ENCODE results near the gene AP3M1. TPM values are rescaled to one million over a fixed set of nuclear protein-coding genes. Genes with fewer than 3 reads are reported as not detected.

AP3M1 gene
- total RNA-seq, 4 donors from 2014 or later, result 26.5 to 36.4 (median 31.4) TPM

DNA sequence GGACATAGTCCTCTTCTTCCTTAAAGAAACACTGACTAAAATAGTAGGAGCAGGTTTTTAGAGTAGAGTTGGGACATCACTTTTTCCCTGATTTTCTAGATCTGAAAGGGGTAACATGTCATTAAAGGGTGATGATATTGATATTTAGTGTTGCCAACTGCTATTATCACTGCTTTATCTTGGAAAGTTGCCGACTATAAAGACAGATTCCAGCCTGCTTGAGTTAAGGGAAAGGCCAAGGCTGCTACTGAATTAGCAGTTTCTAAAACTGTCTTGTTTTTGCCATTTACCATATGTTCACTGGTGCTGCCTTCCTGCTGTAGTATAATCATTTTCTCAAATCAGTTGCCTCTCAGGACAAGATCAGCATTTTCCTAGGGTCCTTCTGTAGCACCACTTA is 29.7 kb downstream of the AP3M1 start:
- no peak for DNase-seq (ENCODE audit: extremely low spot score)
- intact Hi-C loops (cut with DNase I), result no loop called here
- no peaks in the 10 kb centered on the region for H3K9me3 ChIP-seq
- whole genome bisulfite sequencing, result 37% methylated on average over 1 of the region's 1 CpG
- TF ChIP-seq POLR2AphosphoS5 (IDR thresholded peaks at IDR 0.05) (no peak), CTCF (IDR thresholded peaks at IDR 0.05) (no peak)
- H3K4me3 ChIP-seq, result no peak overlapping the region
- H3K36me3 ChIP-seq, result peaks cover 12 to 99% (median 81%) of the 10 kb centered on the region in 4 donors
- H3K27me3 ChIP-seq, result no peaks in the 10 kb centered on the region
- peaks cover 0 to 49% (median 39%) of the 10 kb centered on the region in 4 donors for H3K4me1 ChIP-seq
- H3K27ac ChIP-seq (replicated peaks in 1 of 4), result peak overlapping the region in 2 of 4 donors; percentile 12 to 39

GRCh38 chr10:74118804-74119203 is 31.8 kb downstream of the AP3M1 start:
- H3K27me3 ChIP-seq, result no peaks in the 10 kb centered on the region
- H3K9me3 ChIP-seq, result no peaks in the 10 kb centered on the region
- no peak for DNase-seq (ENCODE audit: extremely low spot score)
- TF ChIP-seq EP300 (IDR thresholded peaks at IDR 0.05) (no peak), POLR2A (IDR thresholded peaks at IDR 0.05; ENCODE audit: low read depth) (no peak), POLR2AphosphoS5 (IDR thresholded peaks at IDR 0.05) (no peak), CTCF (IDR thresholded peaks at IDR 0.05) (no peak)
- H3K4me3 ChIP-seq, result no peak overlapping the region
- WGBS, result 72% methylated on average over 3 of the region's 3 CpGs
- peaks cover 23 to 99% (median 88%) of the 10 kb centered on the region in 4 donors for H3K36me3 ChIP-seq
- H3K4me1 ChIP-seq, result peaks cover 0 to 56% (median 44%) of the 10 kb centered on the region in 4 donors
- intact Hi-C loops (cut with DNase I), result no loop called here
- peak overlapping the region; percentile 10 to 45 (median 22) for H3K27ac ChIP-seq (replicated peaks in 1 of 4)

GRCh38 chr10:74117738-74118137 is 32.9 kb downstream of the AP3M1 start:
- 87% methylated on average over 4 of the region's 4 CpGs for WGBS
- Histone ChIP-seq H3K27me3 (no peaks in the 10 kb centered on the region), H3K9me3 (no peaks in the 10 kb centered on the region), H3K4me3 (no peak overlapping the region), H3K4me1 (peaks cover 3 to 56% (median 44%) of the 10 kb centered on the region in 4 donors), H3K36me3 (peaks cover 33 to 99% (median 86%) of the 10 kb centered on the region in 4 donors), H3K27ac (replicated peaks in 1 of 4) (peak overlapping the region in 3 of 4 donors; percentile 20 to 45 (median 23))
- no peak for TF ChIP-seq POLR2A (IDR thresholded peaks at IDR 0.05; ENCODE audit: low read depth)
- TF ChIP-seq POLR2AphosphoS5 (IDR thresholded peaks at IDR 0.05), result peak in 1 of 2 donors; percentile 6
- no peak for TF ChIP-seq EP300 (IDR thresholded peaks at IDR 0.05)
- DNase-seq (ENCODE audit: extremely low spot score), result no peak
- intact Hi-C loops (cut with DNase I), result no loop called here

DNA sequence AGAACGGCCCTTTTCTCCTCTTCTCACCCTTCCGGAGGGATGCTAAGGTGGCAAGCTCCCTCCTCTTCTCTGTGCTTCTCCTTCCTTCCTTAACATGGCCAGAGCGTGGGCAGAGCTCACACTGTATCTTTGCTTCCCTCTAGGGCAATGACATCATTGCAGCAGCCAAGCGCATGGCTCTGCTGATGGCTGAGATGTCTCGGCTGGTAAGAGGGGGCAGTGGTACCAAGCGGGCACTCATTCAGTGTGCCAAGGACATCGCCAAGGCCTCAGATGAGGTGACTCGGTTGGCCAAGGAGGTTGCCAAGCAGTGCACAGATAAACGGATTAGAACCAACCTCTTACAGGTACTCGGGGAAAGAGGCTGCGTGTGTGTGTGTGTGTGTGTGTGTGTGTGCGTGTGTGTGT is 36.6 kb downstream of the AP3M1 start:
- peak overlapping the region; percentile 16 to 57 (median 48) for H3K27ac ChIP-seq (replicated peaks in 1 of 4)
- no peak overlapping the region for H3K4me3 ChIP-seq
- 75% methylated on average over 12 of the region's 12 CpGs for WGBS
- H3K36me3 ChIP-seq, result peaks cover 60 to 100% (median 91%) of the 10 kb centered on the region in 4 donors
- no peaks in the 10 kb centered on the region for H3K27me3 ChIP-seq
- DNase-seq (ENCODE audit: extremely low spot score), result no peak
- intact Hi-C loops (cut with DNase I), result no loop called here
- TF ChIP-seq POLR2A (IDR thresholded peaks at IDR 0.05; ENCODE audit: low read depth), result no peak
- no peak for TF ChIP-seq POLR2AphosphoS5 (IDR thresholded peaks at IDR 0.05)
- TF ChIP-seq EP300 (IDR thresholded peaks at IDR 0.05), result no peak
- H3K4me1 ChIP-seq, result peaks cover 3 to 59% (median 40%) of the 10 kb centered on the region in 4 donors
- H3K9me3 ChIP-seq, result no peaks in the 10 kb centered on the region

DNA sequence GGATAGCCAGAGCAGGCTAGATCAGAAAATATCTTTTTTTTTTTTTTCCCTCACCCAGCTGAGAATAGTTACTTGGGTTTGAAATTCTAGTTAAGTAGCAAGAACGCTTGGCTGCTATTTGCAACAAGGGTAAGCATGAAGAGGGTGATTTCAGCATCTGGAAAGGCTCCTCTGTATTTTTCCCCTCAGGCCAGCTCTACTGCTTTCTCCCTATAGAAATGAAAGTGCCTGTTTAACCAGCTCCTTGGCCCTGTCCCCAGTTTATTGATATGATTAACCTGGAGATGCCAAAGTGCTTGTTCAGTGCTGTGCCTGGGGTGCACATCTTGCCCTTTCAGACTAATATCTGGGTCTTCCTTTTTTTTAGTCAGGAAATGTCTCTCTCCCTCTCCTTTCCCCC is 37.1 kb downstream of the AP3M1 start:
- 42% methylated on average over 1 of the region's 1 CpG for WGBS
- DNase-seq (ENCODE audit: extremely low spot score), result no peak
- H3K27ac ChIP-seq (replicated peaks in 1 of 4), result peak overlapping the region; percentile 16 to 57 (median 48)
- peaks cover 3 to 54% (median 37%) of the 10 kb centered on the region in 4 donors for H3K4me1 ChIP-seq
- TF ChIP-seq POLR2A (IDR thresholded peaks at IDR 0.05; ENCODE audit: low read depth) (no peak), CTCF (IDR thresholded peaks at IDR 0.05) (no peak), EP300 (IDR thresholded peaks at IDR 0.05) (no peak), POLR2AphosphoS5 (IDR thresholded peaks at IDR 0.05) (no peak)
- H3K9me3 ChIP-seq, result no peaks in the 10 kb centered on the region
- no peaks in the 10 kb centered on the region for H3K27me3 ChIP-seq
- H3K36me3 ChIP-seq, result peaks cover 60 to 100% (median 91%) of the 10 kb centered on the region in 4 donors
- intact Hi-C loops (cut with DNase I), result no loop called here
- H3K4me3 ChIP-seq, result no peak overlapping the region

DNA sequence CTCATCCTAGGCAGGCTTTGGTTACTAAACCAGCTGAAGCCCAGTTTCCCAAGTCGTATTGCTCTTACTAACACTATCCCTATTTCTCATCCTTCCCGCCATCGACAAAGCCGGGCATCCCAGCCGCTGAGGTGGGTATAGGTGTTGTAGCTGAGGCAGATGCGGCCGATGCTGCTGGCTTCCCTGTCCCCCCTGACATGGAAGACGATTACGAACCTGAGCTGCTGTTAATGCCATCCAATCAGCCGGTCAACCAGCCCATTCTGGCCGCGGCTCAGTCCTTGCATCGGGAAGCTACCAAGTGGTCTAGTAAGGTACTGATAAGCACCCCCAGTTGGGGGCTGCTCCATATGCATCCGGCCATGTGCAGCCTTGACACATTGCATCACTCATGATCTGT is 38.8 kb downstream of the AP3M1 start:
- TF ChIP-seq CTCF (IDR thresholded peaks at IDR 0.05), result no peak
- no peak for TF ChIP-seq POLR2A (IDR thresholded peaks at IDR 0.05; ENCODE audit: low read depth)
- no peak for TF ChIP-seq EP300 (IDR thresholded peaks at IDR 0.05)
- no peak for TF ChIP-seq POLR2AphosphoS5 (IDR thresholded peaks at IDR 0.05)
- no peak for DNase-seq (ENCODE audit: extremely low spot score)
- 97% methylated on average over 14 of the region's 14 CpGs for WGBS

More for the DNA sequence above, 38.8 kb downstream of the AP3M1 start:
- intact Hi-C loops (cut with DNase I), result no loop called here
- Histone ChIP-seq H3K9me3 (no peaks in the 10 kb centered on the region), H3K4me1 (peaks cover 3 to 48% (median 32%) of the 10 kb centered on the region in 4 donors), H3K36me3 (peaks cover 66 to 100% (median 93%) of the 10 kb centered on the region in 4 donors), H3K27me3 (no peaks in the 10 kb centered on the region), H3K27ac (replicated peaks in 1 of 4) (peak overlapping the region in 1 of 4 donors; percentile 2), H3K4me3 (no peak overlapping the region)
